Pancreas (tissue), 10 donors: Measurements from ENCODE around the gene SAMD8. TPM values are rescaled to one million over a fixed set of nuclear protein-coding genes. Genes with fewer than 3 reads are reported as not detected.
A peak's percentile ranks its signal among the peaks of the same experiment; 100 is the strongest.
"Not testable (repeated sequence)": the region's sequence is repeated elsewhere in the genome, so short reads cannot be mapped to it uniquely, and the experiment has no call there.

Experiments used
- ATAC-seq, 4 donors: fragments of 200-7000 bp; cut with Tn5 transposase; one replicate each; pipeline versions ENCODE4 v1.8.0 to v1.9.1; 2020; ENCODE audit warnings: mild to moderate bottlenecking in 4 of 4, moderate library complexity in 4 of 4
- DNase-seq, 6 donors: peaks; one replicate each; pipeline ENCODE4 v3.0.0-alpha.2; 2020
- FAIRE-seq: peaks from 2 replicates; lab custom pipeline; 2012; peaks lifted over from hg19 to GRCh38; lab: Jason Lieb, UNC
- H3K27ac ChIP-seq, 4 donors: fragments of 200-600 bp; sonication (generic); 1 replicate in 3 of 4; 2 replicates in 1 of 4; pipeline versions ENCODE4 v1.5.0 to v1.8.0; 2020
- H3K27me3 ChIP-seq, 4 donors: fragments of 200-600 bp; one replicate each; pipeline ENCODE4 v1.8.0; 2021
- H3K36me3 ChIP-seq, 3 donors: fragments of 200-600 bp; sonication (generic) in 1 of 3; one replicate each; pipeline versions ENCODE4 v1.5.0 to v1.8.0; 2020 to 2021
- H3K4me1 ChIP-seq, 3 donors: fragments of 200-600 bp; one replicate each; pipeline ENCODE4 v1.8.0; 2021
- H3K4me3 ChIP-seq, 4 donors: fragments of 200-600 bp; sonication (generic) in 2 of 4; one replicate each; pipeline versions ENCODE4 v1.5.0 to v1.8.0; 2020 to 2021
- H3K9me3 ChIP-seq, 4 donors: fragments of 200-600 bp; one replicate each; pipeline ENCODE4 v1.8.0; 2021
- CTCF ChIP-seq, 4 donors: fragments of 200-600 bp; sonication (generic) in 3 of 4; IDR thresholded peaks; one replicate each; pipeline versions ENCODE4 v1.5.0 to v1.8.0; 2021; ENCODE audit warnings: antibody characterized with exemption in 4 of 4
- WGBS, 2 donors: extraction: QIAGEN DNeasy Blood & Tissue Kit; methylation state at CpG; one replicate each; pipeline ENCODE4 v1.1.7; 2013; 5-methylcytosine and 5-hydroxymethylcytosine counted together
- intact Hi-C, 3 donors: fragments of 100-400 bp; cut with DNase I; formaldehyde crosslinking; loops; one replicate each; pipeline versions ENCODE4 v1.11.1 to v1.14.2; 2022
- polyA plus RNA-seq, 2 donors: library from polyadenylated mRNA; stranded (reverse); fragments of 200-250 nt; gene quantifications; one replicate each; pipeline ENCODE4 v1.2.3, GENCODE V29; 2013
- total RNA-seq, 6 donors: library from RNA; stranded (reverse); fragmentation: NEBNext Ultra II Directional in 4 of 6; extraction: Animal tissue kit (Norgen Biotek cat#: 25700) in 4 of 6; gene quantifications; one replicate each; pipeline versions ENCODE4 v1.2.1 to v1.2.4, GENCODE V29; 2021 to 2023
- donor health status: healthy with polysubstance abuse.
- donor health status: DM: no; HTN: no; CAD: no; lungs with moderate emphysema.
- donor health status: DM: no; HTN: no; CAD: no.
- donor health status: control.
- donor health status: control.
- donor health status: Bipolar disorder and iron deficiency.
- donor health status: DM: yes; HTN: yes; CAD: no.
- donor health status: DM: no; HTN: no; CAD: no.
- donor health status: DM: no; HTN: no; CAD: no.
- donor health status: DM: yes; HTN: yes; CAD: no.

Gene SAMD8
- total and polyA plus RNA-seq, 8 donors: 2.1 to 10.1 (median 6.2) TPM

GRCh38 chr10:75211007-75211691 lies 99.7 kb downstream of the SAMD8 start:
- Histone ChIP-seq H3K4me3 (peak overlapping the region; percentile 66 to 99 (median 84)), H3K9me3 (no peaks in the 10 kb centered on the region), H3K4me1 (peaks cover 11 to 13% (median 11%) of the 10 kb centered on the region in 3 donors), H3K27ac (peak overlapping the region; percentile 97 to 99 (median 98)), H3K36me3 (peaks cover 0 to 26% (median 11%) of the 10 kb centered on the region in 3 donors), H3K27me3 (no peaks in the 10 kb centered on the region)
- ATAC-seq: peak in 3 of 4 donors; percentile 39 to 59 (median 58)
- intact Hi-C loops: no loop called here
- 0% methylated on average over 38 of the region's 38 CpGs for WGBS, 2 donors
- DNase-seq: peak in 1 of 6 donors; percentile 81
- FAIRE-seq: no peak
- TF ChIP-seq CTCF (IDR thresholded peaks at IDR 0.05): no peak

- Histone ChIP-seq H3K4me3 (peak overlapping the region in 1 of 4 donors; percentile 86), H3K4me1 (peaks cover 11 to 13% (median 11%) of the 10 kb centered on the region in 3 donors), H3K27ac (no peak overlapping the region), H3K27me3 (no peaks in the 10 kb centered on the region), H3K9me3 (no peaks in the 10 kb centered on the region), H3K36me3 (peaks cover 0 to 37% (median 16%) of the 10 kb centered on the region in 3 donors)
- intact Hi-C loops: no loop called here
- FAIRE-seq: no peak
- DNase-seq: no peak
- 72 to 79% methylated on average over 6 of the region's 6 CpGs for WGBS, 2 donors
- ATAC-seq: no peak
- TF ChIP-seq CTCF (IDR thresholded peaks at IDR 0.05): no peak
Observed at GRCh38 chr10:75212343-75212742, 100.9 kb downstream of the SAMD8 start.

DNA sequence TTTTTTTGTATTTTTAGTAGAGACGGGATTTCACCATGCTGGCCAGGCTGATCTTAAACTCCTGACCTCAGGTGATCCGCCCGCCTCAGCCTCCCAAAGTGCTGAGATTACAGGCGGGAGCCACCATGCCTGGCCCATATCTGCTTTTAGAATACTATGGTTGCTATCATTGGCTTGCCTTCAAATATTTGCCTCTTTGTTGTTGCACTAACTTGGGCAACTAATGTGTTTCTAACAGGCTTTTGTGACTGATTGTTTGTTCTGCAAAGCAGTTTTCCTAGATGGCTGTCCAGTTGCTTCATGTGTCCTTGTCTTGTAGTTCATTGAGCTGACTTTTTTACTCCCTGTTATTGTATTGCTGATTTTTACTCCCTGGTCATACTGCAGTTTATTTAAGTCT lies 108.8 kb downstream of the SAMD8 start:
- DNase-seq (peak in 1 of 6 donors; percentile 6), FAIRE-seq (no peak), ATAC-seq (no peak)
- no peak for TF ChIP-seq CTCF (IDR thresholded peaks at IDR 0.05)
- 87 to 90% methylated on average over 4 of the region's 4 CpGs for WGBS, 2 donors
- Histone ChIP-seq H3K4me1 (peaks cover 18 to 27% (median 26%) of the 10 kb centered on the region in 3 donors), H3K27me3 (no peaks in the 10 kb centered on the region), H3K36me3 (peaks cover 0 to 88% (median 39%) of the 10 kb centered on the region in 3 donors), H3K27ac (no peak overlapping the region), H3K4me3 (no peak overlapping the region), H3K9me3 (no peaks in the 10 kb centered on the region)
- intact Hi-C loops: no loop called here

DNA sequence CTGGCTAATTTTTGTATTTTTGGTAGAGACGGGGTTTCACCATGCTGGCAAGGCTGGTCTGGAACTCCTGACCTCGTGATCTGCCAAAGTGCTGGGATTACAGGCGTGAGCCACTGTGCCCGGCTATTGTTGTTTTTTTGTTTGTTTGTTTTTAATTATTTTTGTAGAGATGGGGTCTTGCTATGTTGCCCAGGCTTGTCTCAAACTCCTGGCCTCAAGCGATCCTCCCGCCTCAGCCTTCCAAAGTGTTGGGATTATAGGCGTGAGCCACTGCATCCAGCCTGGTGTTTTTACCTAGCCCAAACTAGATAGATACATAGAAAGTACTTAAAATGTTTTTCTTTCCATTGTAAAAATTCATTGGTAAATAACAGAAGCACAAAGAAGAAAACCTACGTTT lies 110.0 kb downstream of the SAMD8 start:
- FAIRE-seq, DNase-seq, H3K27ac ChIP-seq, H3K9me3 ChIP-seq, H3K27me3 ChIP-seq, H3K4me3 ChIP-seq, ATAC-seq, intact Hi-C loops: not testable (repeated sequence)
- H3K4me1 ChIP-seq: peaks cover 25 to 38% (median 35%) of the 10 kb centered on the region in 3 donors
- peaks cover 0 to 76% (median 27%) of the 10 kb centered on the region in 3 donors for H3K36me3 ChIP-seq
- 93 to 96% methylated on average over 8 of the region's 8 CpGs for WGBS, 2 donors

GRCh38 chr10:75223507-75223906 lies 112.1 kb downstream of the SAMD8 start:
- Histone ChIP-seq H3K36me3 (peaks cover 0 to 57% (median 21%) of the 10 kb centered on the region in 3 donors), H3K9me3 (no peaks in the 10 kb centered on the region), H3K4me3 (no peak overlapping the region), H3K27ac (peak overlapping the region in 1 of 4 donors; percentile 73), H3K4me1 (peaks cover 25 to 42% (median 42%) of the 10 kb centered on the region in 3 donors), H3K27me3 (no peaks in the 10 kb centered on the region)
- FAIRE-seq: no peak
- WGBS, 2 donors: 32 to 43% methylated on average over 2 of the region's 2 CpGs
- DNase-seq: no peak
- TF ChIP-seq CTCF (IDR thresholded peaks at IDR 0.05): no peak
- ATAC-seq: no peak
- intact Hi-C loops: no loop called here
